ENCODE measurements around the gene PIK3C2A.

Gene PIK3C2A

GRCh38 chr11:17207317-17208256 lies at the start of gene PIK3C2A:
PIK3C2A (minus strand) TSS chr11:17207986; CDS start chr11:17169741, 38,245 bp downstream.
- TF ChIP-seq, protein P1, sequence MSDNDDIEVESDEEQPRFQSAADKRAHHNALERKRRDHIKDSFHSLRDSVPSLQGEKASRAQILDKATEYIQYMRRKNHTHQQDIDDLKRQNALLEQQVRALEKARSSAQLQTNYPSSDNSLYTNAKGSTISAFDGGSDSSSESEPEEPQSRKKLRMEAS (IDR thresholded peaks at IDR 0.05): peak; percentile 46; the same call in 1 of the 2 replicates
- no peak; the same call in 1 of the 2 replicates for TF ChIP-seq NFIC (IDR thresholded peaks at IDR 0.05)
- 0 out of 2 replicates have a peak, but pooled peaks have one; percentile 31 for TF ChIP-seq ZBTB7A (IDR thresholded peaks at IDR 0.05; ENCODE audit: low read depth)
- peak; percentile 48; the same call in 1 of the 2 replicates for TF ChIP-seq TCF12 (IDR thresholded peaks at IDR 0.05; ENCODE audit: low read depth)
- TF ChIP-seq, protein P2, sequence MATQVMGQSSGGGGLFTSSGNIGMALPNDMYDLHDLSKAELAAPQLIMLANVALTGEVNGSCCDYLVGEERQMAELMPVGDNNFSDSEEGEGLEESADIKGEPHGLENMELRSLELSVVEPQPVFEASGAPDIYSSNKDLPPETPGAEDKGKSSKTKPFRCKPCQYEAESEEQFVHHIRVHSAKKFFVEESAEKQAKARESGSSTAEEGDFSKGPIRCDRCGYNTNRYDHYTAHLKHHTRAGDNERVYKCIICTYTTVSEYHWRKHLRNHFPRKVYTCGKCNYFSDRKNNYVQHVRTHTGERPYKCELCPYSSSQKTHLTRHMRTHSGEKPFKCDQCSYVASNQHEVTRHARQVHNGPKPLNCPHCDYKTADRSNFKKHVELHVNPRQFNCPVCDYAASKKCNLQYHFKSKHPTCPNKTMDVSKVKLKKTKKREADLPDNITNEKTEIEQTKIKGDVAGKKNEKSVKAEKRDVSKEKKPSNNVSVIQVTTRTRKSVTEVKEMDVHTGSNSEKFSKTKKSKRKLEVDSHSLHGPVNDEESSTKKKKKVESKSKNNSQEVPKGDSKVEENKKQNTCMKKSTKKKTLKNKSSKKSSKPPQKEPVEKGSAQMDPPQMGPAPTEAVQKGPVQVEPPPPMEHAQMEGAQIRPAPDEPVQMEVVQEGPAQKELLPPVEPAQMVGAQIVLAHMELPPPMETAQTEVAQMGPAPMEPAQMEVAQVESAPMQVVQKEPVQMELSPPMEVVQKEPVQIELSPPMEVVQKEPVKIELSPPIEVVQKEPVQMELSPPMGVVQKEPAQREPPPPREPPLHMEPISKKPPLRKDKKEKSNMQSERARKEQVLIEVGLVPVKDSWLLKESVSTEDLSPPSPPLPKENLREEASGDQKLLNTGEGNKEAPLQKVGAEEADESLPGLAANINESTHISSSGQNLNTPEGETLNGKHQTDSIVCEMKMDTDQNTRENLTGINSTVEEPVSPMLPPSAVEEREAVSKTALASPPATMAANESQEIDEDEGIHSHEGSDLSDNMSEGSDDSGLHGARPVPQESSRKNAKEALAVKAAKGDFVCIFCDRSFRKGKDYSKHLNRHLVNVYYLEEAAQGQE (IDR thresholded peaks at IDR 0.05; ENCODE audit: low read depth): no peak
- TF ChIP-seq FOXM1 (IDR thresholded peaks at IDR 0.05; ENCODE audit: borderline replicate concordance, low read depth): no peak
- peak; percentile 82 for TF ChIP-seq YY1 (IDR thresholded peaks at IDR 0.05; ENCODE audit: low read depth)
- no peak for TF ChIP-seq EGR1 (IDR thresholded peaks at IDR 0.05)
- TF ChIP-seq TEAD4 (IDR thresholded peaks at IDR 0.05): no peak
- peak; percentile 95 for TF ChIP-seq TAF1 (IDR thresholded peaks at IDR 0.05; ENCODE audit: low read depth)
- no peak for TF ChIP-seq CEBPB (IDR thresholded peaks at IDR 0.05)
- peak; percentile 8; the same call in 1 of the 2 replicates for TF ChIP-seq EP300 (IDR thresholded peaks at IDR 0.05; ENCODE audit: borderline replicate concordance)
- TF ChIP-seq CREB1 (IDR thresholded peaks at IDR 0.05; ENCODE audit: low read depth): peak; percentile 65
- no peak for TF ChIP-seq USF1 (IDR thresholded peaks at IDR 0.05)

DNA sequence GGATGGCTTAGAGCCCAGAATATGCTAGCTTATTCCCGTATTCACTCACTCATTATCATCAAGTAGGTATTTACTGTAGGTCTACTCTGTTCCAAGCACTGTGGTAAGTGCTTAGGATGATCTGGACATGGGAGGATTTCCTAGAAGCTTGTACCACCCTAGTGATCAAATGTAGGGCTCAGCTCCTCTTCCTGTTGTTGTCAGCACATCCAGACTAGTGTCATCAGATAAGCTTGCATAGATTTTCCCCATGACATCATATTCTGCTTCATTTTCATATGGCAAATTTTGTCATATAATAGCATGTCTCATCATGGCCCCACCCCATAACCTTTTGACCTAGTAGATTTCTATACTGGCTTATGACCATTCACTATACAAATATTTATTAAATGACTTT lies 49.4 kb upstream of the PIK3C2A start:
- TF ChIP-seq EGR1 (IDR thresholded peaks at IDR 0.05) (no peak), TCF12 (IDR thresholded peaks at IDR 0.05; ENCODE audit: low read depth) (no peak), TAF1 (IDR thresholded peaks at IDR 0.05; ENCODE audit: low read depth) (no peak), RAD21 (IDR thresholded peaks at IDR 0.05; ENCODE audit: low read depth) (no peak), FOXM1 (IDR thresholded peaks at IDR 0.05; ENCODE audit: borderline replicate concordance, low read depth) (no peak), CEBPB (IDR thresholded peaks at IDR 0.05) (no peak), CREB1 (IDR thresholded peaks at IDR 0.05; ENCODE audit: low read depth) (no peak), YY1 (IDR thresholded peaks at IDR 0.05; ENCODE audit: low read depth) (no peak), EP300 (IDR thresholded peaks at IDR 0.05; ENCODE audit: borderline replicate concordance) (no peak)

DNA sequence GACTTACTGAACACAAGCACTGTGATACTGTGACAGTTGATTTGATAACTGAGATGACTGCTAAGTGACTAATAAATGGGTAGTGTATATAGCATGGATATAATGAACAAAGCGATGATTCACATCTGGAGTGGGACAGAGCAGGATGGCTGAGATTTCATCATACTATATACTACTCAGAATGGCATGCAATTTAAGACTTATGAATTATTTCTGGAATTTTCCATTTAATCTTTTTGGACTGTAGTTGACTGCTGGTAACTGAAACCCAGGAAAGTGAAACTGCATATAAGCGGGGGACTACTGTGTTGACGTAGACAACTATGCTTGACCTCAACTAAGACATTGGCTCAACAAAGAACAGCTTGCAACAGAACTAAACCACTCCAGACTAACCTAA lies 48.7 kb upstream of the PIK3C2A start:
- TF ChIP-seq CREB1 (IDR thresholded peaks at IDR 0.05; ENCODE audit: low read depth) (no peak), EGR1 (IDR thresholded peaks at IDR 0.05) (no peak), ZBTB7A (IDR thresholded peaks at IDR 0.05; ENCODE audit: low read depth) (no peak), YY1 (IDR thresholded peaks at IDR 0.05; ENCODE audit: low read depth) (no peak), USF1 (IDR thresholded peaks at IDR 0.05) (no peak), TCF12 (IDR thresholded peaks at IDR 0.05; ENCODE audit: low read depth) (no peak), CEBPB (IDR thresholded peaks at IDR 0.05) (no peak), NFIC (IDR thresholded peaks at IDR 0.05) (no peak), FOXM1 (IDR thresholded peaks at IDR 0.05; ENCODE audit: borderline replicate concordance, low read depth) (no peak), EP300 (IDR thresholded peaks at IDR 0.05; ENCODE audit: borderline replicate concordance) (no peak), TAF1 (IDR thresholded peaks at IDR 0.05; ENCODE audit: low read depth) (no peak), TEAD4 (IDR thresholded peaks at IDR 0.05) (no peak), RAD21 (IDR thresholded peaks at IDR 0.05; ENCODE audit: low read depth) (no peak)
- TF ChIP-seq, protein P2 (IDR thresholded peaks at IDR 0.05; ENCODE audit: low read depth): no peak
- TF ChIP-seq, protein P1 (IDR thresholded peaks at IDR 0.05): no peak

GRCh38 chr11:17252704-17253103 lies 44.9 kb upstream of the PIK3C2A start:
- TF ChIP-seq CREB1 (IDR thresholded peaks at IDR 0.05; ENCODE audit: low read depth) (no peak), ZBTB7A (IDR thresholded peaks at IDR 0.05; ENCODE audit: low read depth) (no peak), TAF1 (IDR thresholded peaks at IDR 0.05; ENCODE audit: low read depth) (no peak), YY1 (IDR thresholded peaks at IDR 0.05; ENCODE audit: low read depth) (no peak), NFIC (IDR thresholded peaks at IDR 0.05) (no peak), USF1 (IDR thresholded peaks at IDR 0.05) (no peak), FOXM1 (IDR thresholded peaks at IDR 0.05; ENCODE audit: borderline replicate concordance, low read depth) (no peak), CEBPB (IDR thresholded peaks at IDR 0.05) (no peak)
- TF ChIP-seq, protein P1 (IDR thresholded peaks at IDR 0.05): no peak

All from Ishikawa (cell line).